Stimulated activated naive CD4-positive, alpha-beta T cell treated with Interleukin-2 at 50 U/mL for 16 hours (primary cell): Measurements from ENCODE around the gene DNAH3.
"Not testable (repeated sequence)": the region's sequence is repeated elsewhere in the genome, so short reads cannot be mapped to it uniquely, and the experiment has no call there.

ENCODE experiments used
- DNase-seq: peaks from one replicate; lab custom pipeline; 2025; lab: John Stamatoyannopoulos, UW

Gene DNAH3

DNA sequence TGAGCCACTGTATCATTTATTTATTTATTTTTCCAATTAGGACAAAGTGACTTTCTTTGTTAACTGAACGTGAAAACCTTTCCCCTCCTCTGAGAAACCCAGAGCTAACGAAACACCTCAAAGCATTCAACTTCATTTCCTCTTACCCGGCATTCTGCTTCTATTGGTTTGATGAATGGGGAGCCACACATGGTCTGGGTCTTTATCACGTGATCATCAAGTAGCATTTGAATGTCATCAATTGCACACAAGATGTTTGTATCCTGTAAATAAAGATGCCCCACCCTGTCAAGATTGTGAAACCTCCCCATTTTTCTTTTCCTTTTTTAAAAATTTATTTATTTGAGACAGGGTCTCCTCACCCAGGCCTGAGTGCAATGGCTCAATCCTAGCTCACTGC lies 80.1 kb downstream of the DNAH3 start:
- DNase-seq, result no peak

DNA sequence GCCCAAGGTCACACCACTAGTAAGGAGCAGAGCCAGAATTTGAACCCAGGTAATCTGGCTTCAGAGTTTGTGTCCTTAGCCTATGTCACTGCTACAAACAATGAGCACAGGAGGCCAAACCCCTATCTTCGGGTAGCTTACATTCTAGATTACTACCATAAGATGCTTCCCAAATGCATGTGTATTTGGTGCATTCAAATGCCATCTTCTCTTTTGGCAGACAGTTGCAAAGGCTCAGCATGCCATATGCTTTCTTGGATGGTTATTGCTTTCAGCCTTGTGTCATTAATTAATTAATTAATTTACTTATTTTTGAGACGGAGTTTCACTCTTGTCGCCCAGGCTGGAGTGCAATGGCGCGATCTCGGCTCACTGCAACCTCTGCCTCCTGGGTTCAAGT lies 80.7 kb downstream of the DNAH3 start:
- no peak for DNase-seq

DNA sequence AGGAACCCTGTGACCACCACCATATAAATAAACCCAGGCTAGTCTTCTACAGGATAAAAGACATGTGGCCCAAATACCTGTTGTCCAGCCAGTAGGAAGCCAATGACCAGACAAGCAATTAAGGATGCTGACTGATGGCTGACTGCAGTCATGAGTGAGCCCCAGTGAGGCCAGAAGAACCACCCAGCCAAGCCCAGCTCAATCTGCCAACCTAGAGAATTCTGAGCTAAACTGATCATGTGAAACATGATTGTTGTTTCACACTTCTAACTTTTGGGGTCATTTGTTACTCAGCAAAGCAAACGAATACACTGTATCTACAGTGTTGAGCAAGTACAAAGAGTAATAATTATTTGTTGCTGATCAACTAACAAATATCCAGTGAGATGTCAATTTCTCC lies 86.4 kb downstream of the DNAH3 start:
- no peak for DNase-seq

DNA sequence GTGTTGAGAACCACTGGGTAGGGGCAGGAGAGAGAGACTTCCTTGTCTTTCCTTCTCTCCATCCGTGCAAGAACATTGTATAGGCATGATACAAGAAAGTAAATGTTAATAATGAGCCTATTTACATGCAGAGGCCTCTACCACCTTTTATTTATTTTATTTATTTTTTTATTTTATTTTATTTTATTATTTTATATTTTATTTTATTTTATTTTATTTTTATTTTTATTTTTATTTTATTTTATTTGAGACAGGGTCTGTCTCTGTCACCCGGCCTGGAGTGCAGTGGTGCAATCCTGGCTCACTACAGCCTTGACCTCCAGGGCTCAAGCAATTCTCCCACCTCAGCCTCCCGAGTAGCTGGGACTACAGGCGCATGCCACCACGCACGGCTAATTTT lies 87.3 kb downstream of the DNAH3 start:
- DNase-seq, result not testable (repeated sequence)

DNA sequence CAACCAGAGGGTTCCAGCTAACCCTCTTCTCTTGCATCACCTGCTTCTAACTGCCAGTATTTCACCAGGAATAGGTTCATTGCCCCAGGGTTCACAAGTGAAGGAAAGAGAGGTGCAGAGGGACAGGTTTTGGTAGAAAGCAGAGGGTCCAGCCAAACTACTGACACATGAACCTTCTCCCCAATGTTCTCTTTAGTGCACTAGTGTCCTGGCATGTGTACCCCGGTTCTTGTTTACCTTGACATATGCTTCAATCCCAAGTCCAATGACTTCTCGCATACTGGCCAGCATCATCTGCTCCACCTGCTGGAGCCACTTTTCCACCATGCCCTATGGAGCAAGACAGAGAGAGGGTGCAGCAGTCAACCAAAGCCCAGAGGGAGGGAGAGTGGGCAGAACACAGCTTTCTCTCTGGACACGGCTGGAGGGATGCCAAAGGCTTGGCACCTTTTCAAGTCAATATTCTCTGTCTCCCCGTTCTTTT lies 90.6 kb downstream of the DNAH3 start:
- DNase-seq, result no peak

DNA sequence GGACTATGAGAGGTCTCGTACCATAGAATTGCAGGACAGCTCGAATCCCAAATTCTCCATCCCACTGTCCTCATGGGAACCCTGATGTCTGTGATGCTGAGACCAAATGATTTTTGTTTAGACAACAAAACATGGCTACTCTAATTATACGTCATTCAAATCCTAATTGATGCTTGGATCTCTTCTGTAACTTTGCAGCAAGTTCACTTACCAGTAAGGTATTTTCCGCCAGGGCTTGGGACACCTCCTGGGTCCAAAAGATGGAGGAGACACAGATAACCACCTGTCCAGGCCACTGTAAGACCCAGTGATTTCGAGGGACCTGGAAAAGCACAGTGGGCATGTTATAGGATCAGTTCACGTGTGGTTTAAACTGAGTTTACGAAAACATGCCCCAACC lies 92.8 kb downstream of the DNAH3 start:
- no peak for DNase-seq

DNA sequence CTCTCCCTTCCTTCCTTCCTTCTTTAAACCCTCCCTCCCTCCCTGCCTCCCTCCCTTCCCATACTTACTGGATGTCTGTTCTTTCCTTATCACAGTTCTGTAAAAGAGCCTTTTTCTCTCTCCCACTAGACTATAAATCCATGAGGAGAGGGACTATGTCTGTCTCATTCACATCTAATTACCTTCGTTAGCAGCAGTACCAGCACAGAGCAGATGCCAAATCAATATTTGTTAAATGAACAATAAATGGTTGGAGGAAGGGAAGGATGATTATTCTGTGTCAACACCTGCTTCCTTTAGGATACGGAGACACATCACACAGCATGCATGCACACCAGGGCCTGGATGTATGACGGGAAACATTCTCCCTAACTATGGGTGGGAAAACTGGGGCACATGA lies 94.2 kb downstream of the DNAH3 start:
- DNase-seq, result no peak

DNA sequence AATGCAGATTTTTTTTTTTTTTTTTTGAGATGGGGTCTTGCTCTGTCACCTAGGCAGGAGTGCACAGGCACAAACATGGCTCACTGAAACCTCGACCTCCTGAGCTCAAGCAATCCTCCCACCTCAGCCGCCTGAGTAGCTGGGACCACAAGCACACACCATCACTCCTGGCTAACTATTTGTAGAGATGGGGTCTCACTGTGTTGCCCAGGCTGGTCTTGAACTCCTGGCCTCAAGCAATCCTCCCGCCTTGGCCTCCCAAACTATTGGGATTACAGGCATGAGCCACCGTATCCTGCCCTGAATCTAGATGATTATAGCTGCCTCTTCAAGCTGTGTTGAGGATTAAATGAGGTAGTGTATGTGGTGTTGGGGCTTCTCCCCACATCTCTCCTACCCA lies 94.9 kb downstream of the DNAH3 start:
- DNase-seq, result not testable (repeated sequence)

DNA sequence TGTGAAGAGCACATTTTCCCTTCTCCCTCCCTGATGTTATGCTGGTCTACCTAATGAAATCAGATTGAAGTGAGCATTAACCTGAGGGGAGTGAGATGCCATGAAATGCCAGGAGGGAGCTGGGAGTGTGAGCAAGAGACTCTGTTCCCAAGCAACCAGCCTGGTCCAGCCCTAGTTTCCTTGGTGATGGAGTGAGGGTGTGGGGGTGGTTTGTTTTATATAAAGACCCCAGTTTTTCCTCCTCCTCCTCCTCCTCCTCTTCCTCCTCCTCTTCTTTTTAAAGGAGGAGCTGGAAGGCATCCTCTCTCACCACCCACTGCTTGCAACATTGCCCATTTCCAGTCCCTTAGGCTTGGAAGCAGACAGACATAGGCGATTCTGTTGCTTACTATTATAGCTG lies 97.1 kb downstream of the DNAH3 start:
- DNase-seq, result no peak

DNA sequence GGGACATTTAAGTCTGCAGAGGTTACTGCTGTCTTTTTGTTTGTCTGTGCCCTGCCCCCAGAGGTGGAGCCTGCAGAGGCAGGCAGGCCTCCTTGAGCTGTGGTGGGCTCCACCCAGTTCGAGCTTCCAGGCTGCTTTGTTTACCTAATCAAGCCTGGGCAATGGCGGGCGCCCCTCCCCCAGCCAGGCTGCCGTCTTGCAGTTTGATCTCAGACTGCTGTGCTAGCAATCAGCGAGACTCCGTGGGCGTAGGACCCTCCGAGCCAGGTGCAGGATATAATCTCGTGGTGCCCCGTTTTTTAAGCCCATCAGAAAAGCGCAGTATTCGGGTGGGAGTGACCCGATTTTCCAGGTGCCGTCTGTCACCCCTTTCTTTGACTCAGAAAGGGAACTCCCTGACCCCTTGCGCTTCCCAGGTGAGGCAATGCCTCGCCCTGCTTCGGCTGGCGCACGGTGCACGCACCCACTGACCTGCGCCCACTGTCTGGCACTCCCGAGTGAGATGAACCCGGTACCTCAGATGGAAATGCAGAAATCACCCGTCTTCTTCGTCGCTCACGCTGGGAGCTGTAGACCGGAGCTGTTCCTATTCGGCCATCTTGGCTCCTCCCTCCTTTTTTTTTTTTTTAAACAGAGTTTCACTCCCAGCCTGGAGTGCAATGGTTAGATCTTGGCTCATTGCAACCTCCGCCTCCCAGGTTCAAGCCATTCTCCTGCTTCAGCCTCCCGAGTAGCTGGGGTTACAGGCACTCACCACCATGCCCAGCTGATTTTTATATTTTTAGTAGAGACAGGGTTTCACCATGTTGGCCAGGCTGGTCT lies 102.3 kb downstream of the DNAH3 start:
- not testable (repeated sequence) for DNase-seq

DNA sequence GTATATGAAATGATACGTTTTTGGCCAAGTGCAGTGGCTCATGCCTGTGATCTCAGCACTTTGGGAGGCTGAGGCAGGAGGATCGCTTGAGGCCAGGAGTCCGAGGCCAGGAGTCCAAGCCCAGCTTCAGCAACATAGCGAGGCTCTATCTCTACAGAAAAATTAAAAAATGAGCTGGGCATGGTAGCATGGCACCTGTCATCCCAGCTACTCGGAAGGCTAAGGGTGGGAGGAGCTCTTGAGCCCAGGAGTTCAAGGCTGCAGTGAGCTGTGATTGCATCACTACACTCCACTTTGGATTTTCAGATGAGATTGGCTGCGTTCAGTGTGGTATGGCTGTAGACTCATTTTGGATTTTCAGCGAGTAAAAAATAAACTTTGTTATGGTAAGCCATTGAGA lies 112.4 kb downstream of the DNAH3 start:
- DNase-seq, result no peak

DNA sequence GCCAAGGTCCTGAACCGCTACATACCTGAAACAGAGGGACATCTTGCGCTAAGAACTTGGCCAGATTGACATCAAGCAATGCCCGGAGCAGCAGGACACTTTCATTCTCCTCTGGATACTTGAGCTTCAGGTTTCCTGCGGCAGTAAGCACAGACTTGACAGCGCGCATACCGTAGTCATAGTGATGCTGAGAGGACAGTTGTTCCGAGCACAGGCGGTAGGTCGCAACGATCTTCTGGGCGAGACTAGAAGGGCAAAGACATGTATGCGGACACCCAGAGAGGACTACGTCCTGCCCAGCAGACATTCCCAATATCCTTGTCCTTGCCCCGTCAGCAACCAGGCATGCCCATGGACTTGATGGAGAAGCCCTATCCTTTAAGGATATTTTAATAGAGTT lies 112.9 kb downstream of the DNAH3 start:
- no peak for DNase-seq

DNA sequence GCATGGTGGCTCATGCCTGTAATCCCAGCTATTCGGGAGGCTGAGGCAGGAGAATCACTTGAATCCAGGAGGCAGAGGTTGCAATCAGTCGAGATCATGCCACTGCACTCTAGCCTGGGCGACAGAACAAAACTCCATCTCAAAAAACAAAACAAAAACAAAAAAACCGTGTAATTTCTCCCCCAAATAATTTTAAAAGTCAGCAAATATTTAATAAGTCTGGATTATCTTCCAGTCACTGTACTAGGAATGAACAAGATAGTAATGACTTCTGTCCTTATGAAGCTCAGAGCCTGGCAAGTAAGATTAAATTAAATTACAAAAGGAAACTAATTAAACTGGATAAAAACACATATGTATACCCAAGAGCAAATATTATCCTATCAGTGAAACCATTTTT lies 113.5 kb downstream of the DNAH3 start:
- no peak for DNase-seq

DNA sequence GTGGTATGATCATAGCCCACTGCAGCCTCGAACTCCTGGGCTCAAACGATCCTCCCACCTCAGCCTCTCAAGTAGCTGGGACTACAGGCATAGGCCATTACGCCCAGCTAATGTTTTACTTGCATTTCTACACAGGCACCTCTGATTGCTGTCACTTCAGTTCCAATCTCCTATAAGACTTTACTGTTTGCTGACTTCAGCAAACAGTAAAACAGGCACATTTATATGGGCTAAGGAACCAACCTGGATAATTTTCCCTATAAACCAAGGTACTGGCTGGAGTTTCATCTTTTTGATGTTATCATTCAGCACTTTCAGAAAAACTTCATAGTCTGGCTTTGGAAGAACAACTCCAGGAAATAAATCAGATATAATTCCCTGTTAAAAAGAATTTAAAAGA lies 114.2 kb downstream of the DNAH3 start:
- DNase-seq, result no peak

DNA sequence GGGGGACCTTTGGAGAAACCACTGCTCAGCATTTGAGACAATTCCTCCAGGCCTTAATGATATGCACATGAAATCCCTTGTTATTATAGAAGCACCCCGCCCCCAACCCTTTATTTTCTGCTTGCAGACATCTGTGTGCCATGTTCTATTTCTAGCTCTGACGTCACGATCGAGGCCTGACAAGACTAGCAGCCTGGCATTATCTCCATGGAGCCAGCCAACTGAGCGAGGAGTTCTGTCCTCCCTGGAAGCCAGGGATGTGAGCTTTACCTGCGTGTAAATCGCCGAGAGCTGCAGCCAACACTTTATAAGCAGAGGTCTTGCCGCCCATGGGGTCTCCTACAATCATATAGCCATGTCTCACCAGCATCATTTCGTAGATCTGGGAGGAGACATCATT lies 116.9 kb downstream of the DNAH3 start:
- DNase-seq, result no peak

DNA sequence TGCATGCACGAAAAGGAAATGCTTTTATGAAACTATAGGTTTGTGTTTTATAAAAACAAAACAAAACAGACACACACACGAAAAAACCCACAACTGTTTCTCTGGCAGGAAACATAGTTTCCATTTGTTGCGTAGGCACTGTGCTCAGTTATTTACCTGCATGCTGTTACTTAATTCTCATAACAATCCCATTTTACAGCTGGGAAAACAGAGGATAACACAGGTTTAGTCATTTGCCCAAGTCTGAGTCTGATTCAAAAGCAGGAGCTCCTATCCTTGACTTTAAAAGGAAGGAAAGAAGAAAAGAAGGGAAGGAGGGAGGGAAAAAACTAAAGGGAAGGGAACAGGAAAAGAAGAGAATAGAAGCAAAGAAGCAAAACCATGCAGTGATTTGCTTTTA lies 117.4 kb downstream of the DNAH3 start:
- no peak for DNase-seq

DNA sequence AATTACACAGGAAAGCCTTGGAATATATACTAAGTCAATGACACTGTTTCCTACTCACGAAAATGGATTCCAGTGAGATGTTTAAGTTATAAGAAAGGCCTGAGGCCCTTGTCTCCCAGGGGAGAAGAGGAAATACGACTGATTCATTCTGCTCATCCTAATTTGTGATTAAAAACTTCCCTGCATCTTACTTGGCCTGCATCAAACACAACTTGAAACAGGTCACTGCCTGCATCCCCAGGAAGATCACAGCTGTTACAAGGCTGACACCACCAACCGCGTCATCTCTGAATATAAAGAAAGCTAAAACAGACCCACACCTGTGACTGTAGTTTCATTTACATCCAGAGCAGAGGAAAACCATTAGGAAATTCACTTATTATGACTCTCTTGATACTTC lies 121.9 kb downstream of the DNAH3 start:
- DNase-seq, result no peak

DNA sequence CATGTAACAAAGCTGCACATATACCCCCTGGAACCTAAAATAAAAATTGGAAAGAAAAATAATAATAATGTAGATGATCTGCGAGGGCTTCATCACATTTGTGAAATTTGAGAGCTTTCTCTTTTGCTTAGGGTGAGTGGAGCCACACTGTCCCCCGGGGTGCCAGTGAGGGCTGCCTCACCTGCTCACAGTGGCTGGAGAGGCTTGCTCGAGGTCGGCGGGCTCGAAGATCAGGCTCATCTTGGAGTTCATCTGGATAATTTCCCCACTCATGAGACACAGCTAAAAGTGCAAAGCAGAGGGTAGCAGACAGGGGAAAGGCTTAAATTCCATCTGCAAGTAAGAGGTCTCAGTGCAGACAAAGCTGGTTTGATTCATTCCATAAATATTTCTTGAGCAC lies 123.8 kb downstream of the DNAH3 start:
- no peak for DNase-seq

DNA sequence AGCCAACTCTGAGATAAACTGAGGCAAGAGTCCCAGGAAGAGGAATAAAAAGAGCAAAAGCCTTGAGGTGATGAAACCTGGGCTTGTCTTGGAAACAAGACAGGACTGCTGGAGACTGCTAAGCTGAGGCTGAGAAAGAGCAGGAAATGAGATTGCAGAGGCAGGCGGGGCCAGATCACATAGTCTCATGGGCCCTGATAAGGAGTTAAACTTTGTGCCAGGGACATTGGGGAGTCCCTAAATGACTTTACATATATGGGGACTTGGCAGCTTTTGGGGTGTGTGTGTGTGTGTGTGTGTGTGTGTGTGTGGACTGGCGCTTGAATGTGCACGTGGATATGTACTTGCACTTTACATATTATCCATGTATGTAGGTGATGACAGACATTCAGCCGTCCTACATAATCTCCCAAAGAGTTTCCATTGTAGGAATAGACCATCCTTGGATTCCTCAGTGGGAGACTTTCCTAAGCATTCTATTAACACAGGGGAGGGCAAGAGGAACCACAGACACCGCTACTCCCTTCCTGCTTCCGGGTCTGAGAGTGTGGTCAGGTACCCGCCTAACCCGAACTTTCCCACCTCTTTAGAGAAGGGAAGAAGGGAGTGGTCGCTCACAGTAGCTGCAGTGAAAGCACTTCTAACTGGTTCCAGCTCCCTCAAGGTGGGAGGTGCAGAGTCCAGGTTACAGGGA lies 127.0 kb downstream of the DNAH3 start:
- no peak for DNase-seq

DNA sequence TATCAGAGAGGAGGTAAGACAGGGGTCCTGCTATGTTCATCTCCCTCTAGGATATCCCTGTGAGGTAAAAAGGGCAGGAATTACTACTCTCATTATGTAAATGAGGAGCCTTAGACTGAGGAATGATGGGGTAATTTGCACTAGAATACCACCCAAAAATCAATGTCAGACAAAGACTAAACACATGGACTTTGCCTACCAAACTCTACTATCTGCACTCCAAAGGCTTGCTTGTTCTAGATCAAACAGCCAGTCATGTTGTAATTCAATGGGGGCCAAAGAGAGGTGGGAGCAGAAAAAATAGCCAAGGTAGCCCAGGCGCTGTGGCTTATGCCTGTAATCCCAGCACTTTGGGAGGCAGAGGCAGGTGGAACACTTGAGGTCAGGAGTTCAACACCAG lies 129.3 kb downstream of the DNAH3 start:
- no peak for DNase-seq

DNA sequence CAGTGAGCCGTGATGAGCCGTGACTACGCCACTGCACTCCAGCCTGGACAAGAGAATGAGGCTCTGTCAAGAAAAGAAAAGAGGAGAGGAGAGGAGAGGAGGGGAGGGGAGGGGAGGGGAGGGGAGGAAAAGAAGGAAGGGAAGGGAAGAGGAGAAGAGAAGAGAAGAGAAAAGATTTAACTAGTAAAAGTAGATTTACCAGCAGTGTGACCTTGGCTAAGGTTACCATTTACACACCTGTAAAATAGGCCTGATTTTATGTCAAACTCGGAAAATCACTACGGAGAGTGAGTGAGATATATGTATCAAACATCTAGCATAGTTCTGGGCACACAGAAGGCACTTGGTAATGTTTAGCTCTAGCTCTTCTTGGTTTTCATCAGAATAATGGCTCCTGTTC lies 140.8 kb downstream of the DNAH3 start:
- DNase-seq, result no peak

DNA sequence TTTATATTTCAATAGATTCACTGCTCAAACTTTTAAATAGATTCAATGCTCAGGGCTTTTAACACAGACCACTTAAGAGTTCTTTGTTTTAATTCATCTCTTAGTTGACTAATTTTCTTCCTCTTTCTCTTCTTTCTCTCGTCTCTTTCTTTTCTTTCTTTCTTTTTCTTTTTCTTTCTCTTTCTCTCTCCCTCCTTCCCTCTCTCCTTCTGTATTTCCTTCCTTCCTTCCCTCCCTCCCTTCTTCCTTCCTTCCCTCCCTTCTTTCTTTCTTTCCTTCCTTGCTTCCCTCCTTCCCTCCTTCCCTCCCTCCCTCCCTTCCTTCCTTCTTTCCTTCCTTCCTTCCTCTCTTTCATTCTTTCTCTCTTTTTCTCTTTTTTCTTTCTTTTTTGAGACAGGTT lies 145.6 kb downstream of the DNAH3 start:
- DNase-seq, result no peak

DNA sequence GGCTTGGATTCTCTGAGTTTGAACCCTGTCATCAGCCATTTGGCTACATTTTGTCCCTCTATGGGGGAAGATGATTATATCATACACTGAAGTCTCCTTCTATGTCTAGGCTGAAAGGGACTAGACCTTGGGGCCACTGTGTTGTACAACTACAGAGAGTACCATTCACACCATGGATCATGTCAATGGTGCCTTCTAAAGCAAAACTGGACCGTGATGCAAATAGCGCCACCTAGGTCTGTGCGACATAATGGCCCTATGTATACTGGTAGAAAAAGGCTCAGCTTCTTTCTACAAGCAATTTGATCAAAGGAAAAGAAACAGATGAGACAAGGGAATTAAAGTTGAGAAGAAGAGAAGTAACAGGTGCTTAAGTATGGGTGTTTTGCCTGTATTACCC lies 149.4 kb downstream of the DNAH3 start:
- no peak for DNase-seq

DNA sequence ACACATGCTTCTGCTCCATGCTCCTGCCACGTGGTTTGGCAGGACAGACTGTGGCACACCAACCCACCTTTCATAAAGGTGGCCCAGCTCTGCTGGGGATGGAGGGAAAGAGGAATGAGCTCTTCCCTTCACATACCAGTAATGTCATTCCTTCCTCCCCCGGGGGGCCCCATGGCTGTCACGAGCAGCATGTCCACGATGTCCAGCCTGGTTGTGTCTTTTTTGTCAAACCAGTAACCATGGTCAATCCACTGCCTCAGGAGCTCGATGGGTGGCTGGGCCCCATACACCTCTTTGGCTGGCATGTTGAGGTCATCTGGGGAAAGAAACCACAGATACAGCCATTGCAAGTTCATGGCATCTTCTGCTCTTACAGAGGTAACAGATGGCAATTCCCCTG lies 153.5 kb downstream of the DNAH3 start:
- DNase-seq, result no peak
